Measurements from ENCODE around the gene CDCA8. TPM values are rescaled to one million over a fixed set of nuclear protein-coding genes. Genes with fewer than 3 reads are reported as not detected.
A peak's percentile ranks its signal among the peaks of the same experiment; 100 is the strongest.
"Not testable (repeated sequence)": the region's sequence is repeated elsewhere in the genome, so short reads cannot be mapped to it uniquely, and the experiment has no call there.

The CDCA8 gene
- total and polyA plus RNA-seq, 9 of the 15 experiments (the other 6 are each of a cell fraction or from before 2014, with no cell fraction given): 26.4 to 148 (median 81.8) TPM

DNA sequence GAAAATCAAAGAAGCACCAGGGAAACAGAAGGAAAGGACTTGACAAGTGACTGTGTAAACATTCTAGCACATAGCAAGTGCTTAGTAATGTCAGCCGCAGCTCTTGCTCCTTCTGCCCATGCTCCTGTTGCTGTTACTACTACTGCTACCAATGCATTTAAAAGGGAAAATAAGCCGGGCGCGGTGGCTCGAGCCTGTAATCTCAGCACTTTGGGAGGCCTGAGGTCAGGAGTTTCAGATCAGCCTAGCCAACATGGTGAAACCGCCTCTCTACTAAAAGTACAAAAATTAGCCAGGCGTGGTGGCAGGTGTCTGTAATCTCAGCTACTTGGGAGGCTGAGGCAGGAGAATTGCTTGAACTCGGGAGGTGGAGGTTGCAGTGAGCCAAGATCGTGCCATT is 8.1 kb upstream of the CDCA8 start:
- not testable (repeated sequence) for H3K9me1 ChIP-seq (ENCODE audit: control insufficient read depth, insufficient read depth, low read length); H3K27me3 ChIP-seq (ENCODE audit: control insufficient read depth in 2 of 2, insufficient read depth in 2 of 2, low read length in 2 of 2); H3K4me1 ChIP-seq (replicated peaks in 1 of 2; ENCODE audit: control insufficient read depth in 2 of 2, insufficient read depth in 2 of 2, low read length in 2 of 2); H3K9me3 ChIP-seq (replicated peaks; ENCODE audit: control insufficient read depth, insufficient read depth, low read depth, low read length); ATAC-seq; H3K9ac ChIP-seq (ENCODE audit: insufficient read depth in 1 of 2, low read depth in 2 of 2, low read length in 2 of 2); H3K4me3 ChIP-seq; H2AFZ ChIP-seq (ENCODE audit: low read depth, low read length); DNase-seq (ENCODE audit: extremely low read depth in 1 of 4, low spot score in 3 of 4); FAIRE-seq; BruUV-seq (replicated peaks); H4K20me1 ChIP-seq (replicated peaks; ENCODE audit: control insufficient read depth, insufficient read depth, low read length); H3K4me2 ChIP-seq (ENCODE audit: insufficient read depth, low read length); H3K27ac ChIP-seq (ENCODE audit: extremely low read depth, low read depth, low read length)
- in situ Hi-C loops (cut with MboI) (loop anchor here (5.0 kb wide), 2 partner anchors 77 to 227 kb away; no protein-coding TSS in a partner anchor), intact Hi-C loops (cut with micrococcal nuclease) (loop anchor here (5.0 kb wide), 1 partner anchor 122 kb away; no protein-coding TSS in a partner anchor)
- Histone ChIP-seq H3K36me3 (ENCODE audit: control insufficient read depth, insufficient read depth, low read length) (peaks cover 81% of the 10 kb centered on the region), H3K79me2 (ENCODE audit: control insufficient read depth, insufficient read depth, low read length) (peaks cover 16% of the 10 kb centered on the region)
- POLR2A ChIA-PET: interaction anchor here (0.7 to 1.3 kb wide), 2 partner anchors 8 to 144 kb away, joined by 3 to 6 read pairs; no protein-coding TSS in a partner anchor
- 97% methylated on average over 9 of the region's 9 CpGs for whole genome bisulfite sequencing (ENCODE audit: insufficient coverage, low coverage, missing lambda C conversion rate)
- CTCF ChIA-PET (ENCODE audit: low intra/inter-chr PET ratio): interaction anchor here (0.6 kb wide), 1 partner anchor 29 kb away, joined by 5 read pairs; no protein-coding TSS in a partner anchor

DNA sequence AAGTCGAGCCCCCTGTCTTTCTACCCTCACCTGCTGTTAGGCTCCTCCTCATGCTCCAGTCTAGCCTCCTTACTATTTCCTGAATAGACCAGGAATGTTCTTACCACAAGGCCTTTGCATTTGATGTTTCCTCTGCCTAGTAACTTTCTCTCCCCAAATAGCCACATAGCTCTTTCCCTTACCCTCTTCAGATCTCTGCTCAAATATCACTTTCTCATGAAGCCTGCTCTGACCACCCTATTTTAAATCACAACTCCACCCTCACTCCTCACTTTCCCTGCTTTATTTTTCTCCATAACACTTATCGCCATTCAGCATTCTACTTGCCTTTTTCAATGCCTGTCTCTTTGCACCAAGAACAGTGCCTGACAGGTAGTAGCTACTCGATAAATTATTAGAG is 6.6 kb upstream of the CDCA8 start:
- WGBS (ENCODE audit: insufficient coverage, low coverage, missing lambda C conversion rate): 99% methylated on average over 3 of the region's 3 CpGs
- Histone ChIP-seq H3K9me3 (replicated peaks; ENCODE audit: control insufficient read depth, insufficient read depth, low read depth, low read length) (no peaks in the 10 kb centered on the region), H3K9me1 (ENCODE audit: control insufficient read depth, insufficient read depth, low read length) (no peaks in the 10 kb centered on the region), H3K27me3 (ENCODE audit: control insufficient read depth in 2 of 2, insufficient read depth in 2 of 2, low read length in 2 of 2) (no peaks in the 10 kb centered on the region), H3K27ac (ENCODE audit: extremely low read depth, low read depth, low read length) (no peak overlapping the region), H3K4me3 (no peak overlapping the region), H2AFZ (ENCODE audit: low read depth, low read length) (no peak overlapping the region), H3K36me3 (ENCODE audit: control insufficient read depth, insufficient read depth, low read length) (peaks cover 83% of the 10 kb centered on the region), H3K4me1 (replicated peaks in 1 of 2; ENCODE audit: control insufficient read depth in 2 of 2, insufficient read depth in 2 of 2, low read length in 2 of 2) (peaks cover 13% of the 10 kb centered on the region in 2 experiments; a peak in 4 of 5 replicates), H3K4me2 (ENCODE audit: insufficient read depth, low read length) (no peak overlapping the region), H3K9ac (ENCODE audit: insufficient read depth in 1 of 2, low read depth in 2 of 2, low read length in 2 of 2) (no peak overlapping the region), H3K79me2 (ENCODE audit: control insufficient read depth, insufficient read depth, low read length) (peaks cover 30% of the 10 kb centered on the region), H4K20me1 (replicated peaks; ENCODE audit: control insufficient read depth, insufficient read depth, low read length) (peaks cover 7% of the 10 kb centered on the region; the same call in 1 of the 2 replicates)
- TF ChIP-seq IFI16 (CRISPR knock-in tag; IDR thresholded peaks at IDR 0.05): no peak
- no peak for TF ChIP-seq ATF7 (IDR thresholded peaks at IDR 0.05)
- peak; percentile 57 for TF ChIP-seq POLR2A (conservative IDR thresholded peaks at IDR 0.05)
- TF ChIP-seq SUPT5H (IDR thresholded peaks at IDR 0.05): 0 out of 2 replicates have a peak, but pooled peaks have one; percentile 47
- TF ChIP-seq POLR2AphosphoS2 (IDR thresholded peaks at IDR 0.05; ENCODE audit: low read length): peak; percentile 53; the same call in 1 of the 2 replicates
- TF ChIP-seq POLR2B (IDR thresholded peaks at IDR 0.05; ENCODE audit: low read depth, partially characterized antibody): peak; percentile 32
- TF ChIP-seq ZNF316 (IDR thresholded peaks at IDR 0.05): no peak
- FAIRE-seq (no peak), DNase-seq (ENCODE audit: extremely low read depth in 1 of 4, low spot score in 3 of 4) (no peak), ATAC-seq (no peak)
- ChIA-PET CTCF (ENCODE audit: low intra/inter-chr PET ratio) (no interaction called here), POLR2A (interaction anchor here (0.7 to 1.0 kb wide), 3 partner anchors 11 to 397 kb away, joined by 3 to 4 read pairs (median 3); no protein-coding TSS in a partner anchor)
- no TSS peak for BruUV-seq (replicated peaks)
- intact Hi-C loops (cut with micrococcal nuclease) (no loop called here), in situ Hi-C loops (cut with MboI) (no loop called here)

Data from K562 (cell line).